HepG2 (cell line): ENCODE data around the gene STIP1. TPM values are rescaled to one million over a fixed set of nuclear protein-coding genes. Genes with fewer than 3 reads are reported as not detected.

Experiments used
- ATAC-seq: fragments of 200-7000 bp; cut with Tn5 transposase; 3 replicates; pipeline ENCODE4 v1.9.1; 2020; ENCODE audit warnings: mild to moderate bottlenecking, moderate library complexity
- BruUV-seq: library from RNA; stranded (reverse); fragments of 400-500 nt; replicated peaks from 2 replicates; lab custom pipeline; 2021; lab: Mats Ljungman, UMichigan
- CTCF ChIA-PET: fragments of 300-600 bp; formaldehyde crosslinking; extraction: SDS; loops from one replicate; lab custom pipeline; 2021; ENCODE audit warnings: low total read pairs, inconsistent platforms, low intra/inter-chr PET ratio; lab: Yijun Ruan, JAX
- POLR2A ChIA-PET: fragments of 350-600 bp; sonication (Branson Sonifier 250); formaldehyde crosslinking; loops from one replicate; lab custom pipeline; 2020; ENCODE audit warnings: antibody characterized with exemption, inconsistent platforms; lab: Yijun Ruan, JAX
- DNase-seq: peaks from one replicate; pipeline ENCODE4 v3.0.0-alpha.2; 2015; ENCODE audit warnings: low spot score
- FAIRE-seq: peaks from 3 replicates; lab custom pipeline; 2011; peaks lifted over from hg19 to GRCh38; lab: Jason Lieb, UNC
- H2AFZ ChIP-seq: one replicate; pipeline ENCODE4 v1.6.1; 2011; ENCODE audit warnings: low read length, inconsistent platforms
- H3K27ac ChIP-seq: fragments of 300-600 bp; 3 replicates; pipeline ENCODE4 v1.8.0; 2011; ENCODE audit warnings: mixed run types, mild to moderate bottlenecking, mixed read lengths, low read length, inconsistent platforms; ENCODE audit not compliant: insufficient read depth; ENCODE audit errors: extremely low read length
- H3K27me3 ChIP-seq, 2 experiments: fragments of 200-600 bp in 1 of 2; 2 replicates in 1 of 2; 3 replicates in 1 of 2; pipeline versions ENCODE4 v1.6.0 to v1.8.0; 2011; ENCODE audit warnings: low read length in 2 of 2, mild to moderate bottlenecking in 2 of 2, moderate library complexity in 2 of 2, inconsistent platforms in 1 of 2; ENCODE audit not compliant: insufficient read depth in 2 of 2, control insufficient read depth in 1 of 2
- H3K36me3 ChIP-seq, 2 experiments: fragments of 200-600 bp in 1 of 2; replicated peaks in 1 of 2; 2 replicates in 1 of 2; 3 replicates in 1 of 2; pipeline versions ENCODE4 v1.5.1 to v1.8.0; 2011; ENCODE audit warnings: low read length in 2 of 2, inconsistent platforms in 1 of 2; ENCODE audit not compliant: insufficient read depth in 2 of 2, control insufficient read depth in 1 of 2
- H3K4me1 ChIP-seq: 2 replicates; pipeline ENCODE4 v1.5.1; 2012; ENCODE audit warnings: low read length, inconsistent platforms; ENCODE audit not compliant: insufficient read depth
- H3K4me2 ChIP-seq: 2 replicates; pipeline ENCODE4 v1.6.0; 2011; ENCODE audit warnings: low read depth, low read length, inconsistent platforms
- H3K4me3 ChIP-seq, 3 experiments: fragments of 200-600 bp in 1 of 3; sonication (generic), shearing (Covaris generic) in 1 of 3; replicated peaks in 1 of 3; 2 replicates each; pipeline ENCODE4 v1.5.1; 2011 to 2016; ENCODE audit warnings: low read length in 3 of 3, inconsistent platforms in 2 of 3, low read depth in 2 of 3, mild to moderate bottlenecking in 2 of 3, control low read depth in 1 of 3, mixed read lengths in 1 of 3; ENCODE audit not compliant: insufficient read depth in 1 of 3
- H3K79me2 ChIP-seq: one replicate; pipeline ENCODE4 v1.6.1; 2011; ENCODE audit warnings: low read length, inconsistent platforms; ENCODE audit not compliant: insufficient read depth
- H3K9ac ChIP-seq: 2 replicates; pipeline ENCODE4 v1.6.0; 2011; ENCODE audit warnings: mild to moderate bottlenecking, low read depth, low read length, inconsistent platforms; ENCODE audit not compliant: insufficient read depth
- H3K9me3 ChIP-seq: 2 replicates; pipeline ENCODE4 v1.5.1; 2012; ENCODE audit warnings: mild to moderate bottlenecking, low read length
- H4K20me1 ChIP-seq: 2 replicates; pipeline ENCODE4 v1.6.0; 2011; ENCODE audit warnings: inconsistent platforms, mild to moderate bottlenecking, low read length, moderate library complexity; ENCODE audit not compliant: insufficient read depth
- ARNTL ChIP-seq: sonication (generic); formaldehyde crosslinking; IDR thresholded peaks from 2 replicates; pipeline ENCODE4 v1.4.0; 2020; ENCODE audit warnings: mild to moderate bottlenecking, missing genetic modification reagents
- GPN1 ChIP-seq: sonication (generic); formaldehyde crosslinking; IDR thresholded peaks from 2 replicates; pipeline ENCODE4 v1.5.1; 2020; ENCODE audit warnings: missing genetic modification reagents, borderline replicate concordance
- KLF16 ChIP-seq, 2 experiments: sonication (generic) in 1 of 2; formaldehyde crosslinking in 1 of 2; IDR thresholded peaks; 2 replicates each; pipeline versions ENCODE4 v1.6.1 to v1.8.0; 2016 to 2023; ENCODE audit warnings: missing genetic modification reagents in 2 of 2, missing compliant biosample characterization in 1 of 2
- LCORL ChIP-seq, 2 experiments: fragments of 450-650 bp in 1 of 2; sonication (generic) in 1 of 2; formaldehyde crosslinking in 1 of 2; IDR thresholded peaks; 2 replicates each; pipeline versions ENCODE4 v1.5.0 to v1.6.1; 2017 to 2020; ENCODE audit warnings: antibody characterized with exemption in 1 of 2, missing genetic modification reagents in 1 of 2
- MED1 ChIP-seq: sonication (generic); formaldehyde crosslinking; IDR thresholded peaks from 2 replicates; pipeline ENCODE4 v1.4.0; 2020; ENCODE audit warnings: missing genetic modification reagents
- MYNN ChIP-seq: sonication (generic); formaldehyde crosslinking; IDR thresholded peaks from 2 replicates; pipeline ENCODE4 v1.4.0; 2020; ENCODE audit warnings: mild to moderate bottlenecking, low read depth, missing genetic modification reagents
- PRDM15 ChIP-seq: sonication (generic); formaldehyde crosslinking; IDR thresholded peaks from 2 replicates; pipeline ENCODE4 v1.4.0; 2020; ENCODE audit warnings: missing genetic modification reagents
- SPEN ChIP-seq: sonication (generic); formaldehyde crosslinking; IDR thresholded peaks from 2 replicates; pipeline ENCODE4 v1.5.1; 2020; ENCODE audit warnings: low read depth, mild to moderate bottlenecking, missing genetic modification reagents
- ZGPAT ChIP-seq: IDR thresholded peaks from 2 replicates; pipeline ENCODE4 v1.6.1; 2016; ENCODE audit warnings: mild to moderate bottlenecking
- ZNF253 ChIP-seq: sonication (generic); formaldehyde crosslinking; IDR thresholded peaks from 2 replicates; pipeline ENCODE4 v1.8.0; 2022; ENCODE audit warnings: mild to moderate bottlenecking, missing genetic modification reagents, borderline replicate concordance
- ZNF512 ChIP-seq: sonication (generic); formaldehyde crosslinking; IDR thresholded peaks from 2 replicates; pipeline ENCODE4 v1.4.0; 2020; ENCODE audit warnings: mild to moderate bottlenecking, missing genetic modification reagents
- ZNF547 ChIP-seq: sonication (generic); formaldehyde crosslinking; IDR thresholded peaks from 2 replicates; pipeline ENCODE4 v1.5.1; 2020; ENCODE audit warnings: mild to moderate bottlenecking, missing genetic modification reagents
- ZNF569 ChIP-seq: sonication (generic); formaldehyde crosslinking; IDR thresholded peaks from 2 replicates; pipeline ENCODE4 v1.5.0; 2020; ENCODE audit warnings: mild to moderate bottlenecking, missing genetic modification reagents, moderate library complexity, borderline replicate concordance
- ZNF605 ChIP-seq: sonication (generic); formaldehyde crosslinking; IDR thresholded peaks from 2 replicates; pipeline ENCODE4 v1.8.0; 2022; ENCODE audit warnings: mild to moderate bottlenecking, missing genetic modification reagents
- ZNF674 ChIP-seq: sonication (generic); formaldehyde crosslinking; IDR thresholded peaks from 2 replicates; pipeline ENCODE4 v1.5.0; 2020; ENCODE audit warnings: low read depth, mild to moderate bottlenecking, missing genetic modification reagents
- ZNF782 ChIP-seq: sonication (generic); formaldehyde crosslinking; IDR thresholded peaks from 2 replicates; pipeline ENCODE4 v1.4.0; 2020; ENCODE audit warnings: missing genetic modification reagents, mild to moderate bottlenecking, borderline replicate concordance
- ZNF790 ChIP-seq: sonication (generic); formaldehyde crosslinking; IDR thresholded peaks from 2 replicates; pipeline ENCODE4 v1.8.0; 2022; ENCODE audit warnings: missing genetic modification reagents, mild to moderate bottlenecking, borderline replicate concordance
- WGBS: methylation state at CpG from one replicate; pipeline ENCODE4 v1.1.6; 2017; ENCODE audit warnings: low lambda C conversion rate; 5-methylcytosine and 5-hydroxymethylcytosine counted together
- in situ Hi-C: cut with HindIII; loops from 2 replicates; pipeline ENCODE4 v1.10.0; 2017; ENCODE audit warnings: low pct_unique_long_range_greater_than_20kb; ENCODE audit not compliant: extremely low pct_ligation_motif_present
- intact Hi-C: fragments of 100-400 bp; cut with micrococcal nuclease; formaldehyde crosslinking; loops from one replicate; pipeline ENCODE4 v1.10.0; 2022; ENCODE audit not compliant: unreplicated experiment
- polyA plus RNA-seq, 8 experiments: library from polyadenylated mRNA; depleted of rRNA in 3 of 8; stranded (reverse) in 7 of 8; unstranded in 1 of 8; fragments of >200 nt; fragmentation: Illumina TruSeq in 4 of 8; extraction: Trizol in 4 of 8; gene quantifications; 2 replicates each; pipeline versions ENCODE4 v1.2.1 to v1.2.3, GENCODE V29; 2011 to 2016; ENCODE audit warnings: low read depth in 4 of 8, missing spikeins in 1 of 8, mixed read lengths in 1 of 8; ENCODE audit not compliant: insufficient read depth in 1 of 8
- total RNA-seq, 5 experiments: library from RNA; depleted of rRNA; stranded (reverse); fragments of >200 nt; fragmentation: Illumina TruSeq; extraction: Trizol; gene quantifications; 2 replicates each; pipeline ENCODE4 v1.2.3, GENCODE V29; 2016; ENCODE audit warnings: low read depth in 1 of 5
- TF ChIP-seq, protein P1 (sequence below): IDR thresholded peaks from 2 replicates; pipeline ENCODE4 v1.6.1; 2016; ENCODE audit warnings: control low read depth

The STIP1 gene
- total and polyA plus RNA-seq, 2 of the 13 experiments (the other 11 are each of a cell fraction or from before 2014, with no cell fraction given) = 81.1 to 217 TPM

DNA sequence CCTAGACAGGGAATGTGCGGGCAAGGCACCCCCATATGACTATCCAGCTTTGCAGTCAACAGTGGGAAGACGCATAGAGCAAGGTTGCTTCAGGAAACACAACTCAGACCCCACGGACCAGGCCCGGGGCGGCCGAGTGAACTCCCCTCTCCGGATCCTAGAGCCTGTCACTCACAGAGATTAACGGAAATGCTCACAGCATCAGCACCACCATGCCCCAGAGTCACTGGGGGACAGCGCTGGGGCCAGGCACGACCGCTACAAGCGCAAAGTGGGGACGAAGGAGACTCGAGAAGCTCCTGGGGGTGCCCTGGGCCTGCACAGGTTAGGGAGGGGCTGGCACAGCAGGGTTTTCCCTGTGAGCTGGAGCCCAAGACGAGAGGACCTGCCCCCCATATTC, 35.9 kb upstream of the STIP1 start:
- intact Hi-C loops (loop anchor here (10.0 kb wide), 1 partner anchor 315 kb away; the partner anchor contains the start of gene MARK2), in situ Hi-C loops (no loop called here)
- DNase-seq (no peak), FAIRE-seq (no peak), ATAC-seq (no peak)
- Histone ChIP-seq H3K4me1 (peaks cover 28% of the 10 kb centered on the region), H3K36me3 (peaks cover 10 to 29% of the 10 kb centered on the region in 2 experiments; a peak in 4 of 5 replicates), H2AFZ (no peak overlapping the region), H3K27me3 (no peaks in the 10 kb centered on the region), H3K9me3 (no peaks in the 10 kb centered on the region), H3K27ac (no peak overlapping the region), H3K9ac (no peak overlapping the region), H3K4me3 (no peak overlapping the region), H4K20me1 (peaks cover 27% of the 10 kb centered on the region; the same call in 1 of the 2 replicates), H3K4me2 (no peak overlapping the region), H3K79me2 (no peaks in the 10 kb centered on the region)
- TF ChIP-seq MED1 (CRISPR knock-in tag) (no peak), ZNF569 (CRISPR knock-in tag) (no peak), ZNF605 (CRISPR knock-in tag) (no peak), LCORL (IDR thresholded peaks at IDR 0.05) (no peak), LCORL (CRISPR knock-in tag; IDR thresholded peaks at IDR 0.05) (no peak), ZNF790 (CRISPR knock-in tag) (no peak), ZGPAT (no peak), ZNF782 (CRISPR knock-in tag) (no peak), GPN1 (CRISPR knock-in tag) (no peak), ZNF512 (CRISPR knock-in tag) (no peak), MYNN (CRISPR knock-in tag) (no peak), PRDM15 (CRISPR knock-in tag) (no peak), ZNF674 (CRISPR knock-in tag) (no peak), KLF16 (CRISPR knock-in tag; IDR thresholded peaks at IDR 0.05) (no peak), SPEN (no peak), ZNF547 (CRISPR knock-in tag) (no peak), ZNF253 (CRISPR knock-in tag) (no peak), ARNTL (CRISPR knock-in tag) (no peak)
- TF ChIP-seq, protein P1, sequence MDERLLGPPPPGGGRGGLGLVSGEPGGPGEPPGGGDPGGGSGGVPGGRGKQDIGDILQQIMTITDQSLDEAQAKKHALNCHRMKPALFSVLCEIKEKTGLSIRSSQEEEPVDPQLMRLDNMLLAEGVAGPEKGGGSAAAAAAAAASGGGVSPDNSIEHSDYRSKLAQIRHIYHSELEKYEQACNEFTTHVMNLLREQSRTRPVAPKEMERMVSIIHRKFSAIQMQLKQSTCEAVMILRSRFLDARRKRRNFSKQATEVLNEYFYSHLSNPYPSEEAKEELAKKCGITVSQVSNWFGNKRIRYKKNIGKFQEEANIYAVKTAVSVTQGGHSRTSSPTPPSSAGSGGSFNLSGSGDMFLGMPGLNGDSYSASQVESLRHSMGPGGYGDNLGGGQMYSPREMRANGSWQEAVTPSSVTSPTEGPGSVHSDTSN (CRISPR knock-in tag) = no peak
- ChIA-PET POLR2A (no interaction called here), CTCF (no interaction called here)
- BruUV-seq = no TSS peak
- WGBS = 100% methylated on average over 3 of the region's 15 CpGs
